Measurements from ENCODE around the gene MPI.

The MPI gene

GRCh38 chr15:74950078-74950908 is 60.5 kb downstream of the MPI start:
- Histone ChIP-seq H3K4me3 (replicated peaks; ENCODE audit: low read depth, low read length) (no peak overlapping the region), H3K27me3 (replicated peaks; ENCODE audit: control insufficient read depth, insufficient read depth, low read length) (no peaks in the 10 kb centered on the region), H3K36me3 (ENCODE audit: control insufficient read depth, insufficient read depth, low read length) (no peaks in the 10 kb centered on the region)
- no peak for DNase-seq (ENCODE audit: extremely low read depth, insufficient read length)
- TF ChIP-seq CTCF (IDR thresholded peaks at IDR 0.05; ENCODE audit: insufficient read depth, low read length, poor library complexity, severe bottlenecking): peak; percentile 100

GRCh38 chr15:74951006-74951405 is 61.2 kb downstream of the MPI start:
- no peak overlapping the region for H3K4me3 ChIP-seq (replicated peaks; ENCODE audit: low read depth, low read length)
- no peak for TF ChIP-seq CTCF (IDR thresholded peaks at IDR 0.05; ENCODE audit: insufficient read depth, low read length, poor library complexity, severe bottlenecking)
- H3K36me3 ChIP-seq (ENCODE audit: control insufficient read depth, insufficient read depth, low read length): no peaks in the 10 kb centered on the region
- no peaks in the 10 kb centered on the region for H3K27me3 ChIP-seq (replicated peaks; ENCODE audit: control insufficient read depth, insufficient read depth, low read length)
- no peak for DNase-seq (ENCODE audit: extremely low read depth, insufficient read length)
